H4 (cell line): ENCODE data around the gene SLC25A47. TPM values are rescaled to one million over a fixed set of nuclear protein-coding genes. Genes with fewer than 3 reads are reported as not detected.
A peak's percentile ranks its signal among the peaks of the same experiment; 100 is the strongest.
"Not testable (repeated sequence)": the region's sequence is repeated elsewhere in the genome, so short reads cannot be mapped to it uniquely, and the experiment has no call there.

Experiments
- DNase-seq: peaks from one replicate; pipeline ENCODE4 v3.0.0-alpha.2; 2015; ENCODE audit warnings: low spot score
- total RNA-seq: library from RNA; depleted of rRNA; stranded (reverse); fragments of >200 nt; shearing (Covaris generic); gene quantifications from 2 replicates; pipeline ENCODE4 v1.2.3, GENCODE V29; 2014

SLC25A47 gene
- total RNA-seq, 1 experiment from 2014 or later = not detected

DNA sequence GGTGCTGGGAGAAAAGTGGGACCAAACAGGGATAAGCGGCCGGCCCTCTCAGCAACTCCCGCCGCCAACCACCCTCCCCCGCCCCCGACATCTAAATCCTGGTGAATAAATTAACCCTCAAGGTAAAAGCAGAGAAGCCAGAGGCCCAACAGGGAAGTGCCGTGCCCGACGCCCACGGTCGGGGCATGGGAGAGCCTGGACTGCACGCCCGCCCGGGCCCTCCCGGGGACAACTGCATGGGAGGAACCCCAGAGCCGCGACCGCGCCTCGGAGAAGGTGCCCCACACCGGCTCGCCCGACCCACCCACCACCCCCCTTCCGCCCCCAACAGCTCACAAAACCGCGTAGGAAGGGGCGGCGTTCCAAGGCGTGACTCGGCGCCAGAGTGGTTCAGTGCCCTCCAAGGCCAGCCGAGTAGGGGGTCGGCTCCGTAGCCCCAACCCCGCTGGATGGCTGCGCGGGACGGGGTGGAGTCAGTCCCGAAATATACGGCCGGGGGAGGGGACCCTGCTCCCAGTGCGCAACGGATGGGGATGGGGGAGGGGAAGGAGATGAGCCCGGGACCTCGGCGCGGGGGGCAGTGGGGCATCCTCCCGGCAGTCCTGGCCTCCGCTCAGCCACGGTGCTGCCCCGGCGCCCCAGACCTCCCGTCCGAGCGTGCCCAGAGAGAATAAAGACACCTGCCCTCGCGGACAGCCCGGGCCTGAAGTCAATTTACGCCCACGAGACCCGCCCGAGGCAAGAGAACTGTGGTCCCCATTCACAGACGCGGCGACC, 17.6 kb upstream of the SLC25A47 start:
- DNase-seq = no peak

DNA sequence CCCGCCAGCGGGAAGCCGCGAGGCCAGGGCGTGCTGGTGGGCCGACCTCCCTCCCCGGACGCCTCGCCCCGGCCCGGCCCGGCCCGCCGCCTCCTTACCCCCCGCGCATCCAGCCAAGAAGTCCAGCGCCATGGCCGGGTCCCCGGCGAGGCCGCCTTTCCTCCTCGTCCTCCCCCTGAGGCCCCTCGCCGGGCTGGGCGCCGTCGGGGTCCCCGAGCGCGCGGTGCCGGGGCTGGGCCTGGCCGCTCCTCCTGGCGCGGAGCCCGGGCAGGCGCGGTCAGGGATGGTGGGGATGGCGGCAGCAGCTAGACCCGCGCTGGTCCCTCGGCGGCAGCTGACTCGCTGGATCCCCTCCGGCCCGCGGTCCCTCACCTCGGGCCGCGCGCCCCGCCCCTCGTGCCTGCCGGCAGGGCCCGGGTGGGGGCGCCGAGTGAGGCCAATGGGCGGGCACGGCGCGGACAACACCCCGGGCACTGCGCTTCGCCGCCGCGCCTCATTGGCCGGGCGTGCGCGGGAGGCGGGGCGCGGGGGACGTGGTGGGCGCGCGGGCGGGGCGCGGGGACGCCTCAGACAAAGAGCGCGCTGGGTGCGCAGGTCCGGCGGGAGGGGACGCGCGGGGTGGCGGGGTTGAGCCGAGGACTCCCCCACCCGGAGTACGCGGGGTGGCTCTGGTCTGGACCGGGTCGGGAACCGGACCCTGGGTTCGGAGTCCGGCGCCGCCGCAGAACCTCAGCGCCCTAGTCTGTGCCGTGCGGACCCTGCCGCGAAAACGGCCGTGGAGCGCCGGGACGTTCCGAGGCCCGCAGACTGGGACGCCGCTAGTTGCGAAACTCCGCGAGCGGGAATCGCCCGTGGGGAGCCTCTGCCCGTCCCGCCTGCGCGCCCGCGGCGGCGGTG, 16.8 kb upstream of the SLC25A47 start, which contains the start of gene SLC25A29:
TSS of gene SLC25A29 (minus strand) at position 344 of the 897 bp plus-strand sequence. CDS start at position 132, 212 bp downstream.
- DNase-seq = peak; percentile 78

DNA sequence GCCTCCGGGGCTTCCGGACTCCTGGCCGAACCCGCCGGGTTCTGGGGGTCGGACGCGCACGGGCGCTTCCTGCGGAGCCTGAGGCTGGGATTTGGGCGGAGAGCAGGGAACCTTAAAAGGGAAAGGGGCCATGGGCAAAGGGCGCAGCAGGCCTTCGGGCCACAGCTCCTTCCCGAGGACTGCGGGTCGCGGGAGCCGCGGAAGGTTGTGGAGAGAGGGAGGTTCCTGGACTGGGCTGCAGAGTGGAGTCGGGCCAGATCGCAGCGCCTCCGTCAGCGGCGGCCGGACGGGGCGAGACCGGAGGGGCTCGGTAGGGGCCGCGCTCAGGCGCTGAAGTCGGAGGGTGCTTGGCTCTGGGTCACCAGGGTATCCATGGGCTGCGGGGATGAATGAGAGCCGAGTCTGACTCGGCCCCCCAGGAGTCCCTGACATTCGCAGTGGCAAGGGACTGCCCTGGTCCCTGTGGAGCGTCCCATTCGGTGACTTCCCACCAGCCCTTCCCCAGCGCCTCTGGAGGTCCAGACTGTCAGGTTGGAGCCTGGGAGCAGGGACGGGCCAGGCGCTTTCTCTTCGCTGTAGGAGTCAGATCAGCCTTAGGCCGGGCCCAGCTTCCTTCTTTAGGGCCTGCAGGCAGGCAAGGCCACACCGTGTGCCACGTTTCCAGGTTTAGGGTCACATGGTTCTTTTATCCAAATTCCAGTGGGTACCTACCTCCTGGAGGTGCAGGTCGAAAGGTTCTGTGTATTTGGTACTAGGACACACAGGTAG, 16.0 kb upstream of the SLC25A47 start:
- no peak for DNase-seq

DNA sequence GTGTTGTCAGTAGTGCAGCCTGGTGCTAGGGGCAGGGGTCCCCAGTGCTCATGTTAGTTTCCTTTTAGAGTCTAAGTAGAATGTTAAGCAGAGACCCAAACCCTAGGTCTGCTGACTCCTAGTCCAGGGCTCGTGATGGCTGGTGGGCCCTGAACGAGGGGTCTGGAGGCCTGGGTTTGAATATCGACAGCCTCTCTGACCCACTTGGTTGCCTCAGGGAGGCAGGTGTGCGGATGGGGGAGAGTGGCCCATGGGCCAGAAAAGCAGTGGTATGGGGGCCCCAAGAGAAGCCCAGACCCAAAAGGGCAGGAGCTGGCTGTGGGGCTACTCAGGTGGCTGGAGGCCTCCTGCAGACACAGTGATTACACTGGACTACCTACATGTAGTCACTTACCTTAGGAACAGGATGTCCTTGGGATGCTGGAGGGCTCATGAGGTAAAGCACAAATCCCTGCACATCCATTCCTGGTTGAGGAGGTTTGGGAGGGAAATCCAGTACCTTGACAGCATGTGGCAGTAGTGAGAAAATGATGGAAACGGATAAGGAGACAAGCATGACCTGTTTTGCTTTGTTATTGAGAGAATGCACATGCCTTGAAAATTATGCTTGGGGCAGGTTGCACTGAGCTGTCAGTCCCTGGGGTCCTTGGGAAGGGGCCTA, 15.2 kb upstream of the SLC25A47 start:
- DNase-seq = no peak

DNA sequence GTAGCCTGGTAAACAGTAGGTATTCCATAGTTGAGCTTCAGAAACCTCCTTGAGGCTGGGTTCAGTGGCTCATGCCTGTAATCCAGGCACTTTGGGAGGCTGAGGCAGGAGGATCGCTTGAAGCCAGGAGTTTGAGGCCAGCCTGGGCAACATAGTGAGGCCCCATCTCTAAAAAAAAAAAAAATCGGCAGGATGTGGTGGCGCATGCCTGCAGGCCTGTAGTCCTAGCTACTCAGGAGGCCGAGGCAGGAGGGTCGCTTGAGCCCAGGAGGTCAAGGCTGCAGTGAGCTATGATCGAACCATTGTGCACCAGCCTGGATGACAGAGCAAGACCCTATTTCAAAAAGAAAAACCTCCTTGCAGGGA, 14.7 kb upstream of the SLC25A47 start:
- not testable (repeated sequence) for DNase-seq

DNA sequence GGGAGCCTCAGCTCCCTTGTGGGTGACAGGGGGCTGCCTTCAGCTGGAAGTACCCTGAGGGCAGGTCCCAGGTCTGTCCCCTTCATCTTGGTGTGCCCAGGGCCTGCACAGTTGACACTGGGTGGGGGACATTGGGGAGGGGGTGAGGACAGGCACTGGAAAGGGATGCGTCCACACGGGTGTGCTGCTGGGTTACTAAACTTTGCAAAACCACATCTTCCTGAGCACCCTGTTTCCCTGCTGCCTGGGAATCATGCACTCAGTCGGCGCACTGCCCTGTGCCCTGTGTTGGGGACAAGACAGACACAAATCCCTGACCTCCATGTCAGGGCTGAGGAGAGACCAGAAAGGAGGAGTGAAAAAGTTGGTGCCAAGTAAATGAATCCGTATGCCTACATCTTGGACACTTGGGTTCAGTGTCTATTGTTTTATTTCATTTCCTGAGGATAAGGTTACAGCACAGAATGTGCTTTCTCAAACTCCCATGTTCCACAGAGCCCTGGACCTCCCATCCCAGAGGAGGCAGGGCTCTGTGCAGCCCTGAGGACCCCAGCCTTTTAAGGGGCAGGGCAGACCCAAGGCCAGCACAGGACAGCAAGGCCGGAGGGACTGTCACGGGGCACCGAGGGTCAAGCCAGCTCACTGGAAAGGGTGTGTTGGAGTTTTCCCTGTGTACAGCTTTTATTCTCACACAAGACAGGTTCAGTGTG, 14.0 kb upstream of the SLC25A47 start:
- DNase-seq = no peak

DNA sequence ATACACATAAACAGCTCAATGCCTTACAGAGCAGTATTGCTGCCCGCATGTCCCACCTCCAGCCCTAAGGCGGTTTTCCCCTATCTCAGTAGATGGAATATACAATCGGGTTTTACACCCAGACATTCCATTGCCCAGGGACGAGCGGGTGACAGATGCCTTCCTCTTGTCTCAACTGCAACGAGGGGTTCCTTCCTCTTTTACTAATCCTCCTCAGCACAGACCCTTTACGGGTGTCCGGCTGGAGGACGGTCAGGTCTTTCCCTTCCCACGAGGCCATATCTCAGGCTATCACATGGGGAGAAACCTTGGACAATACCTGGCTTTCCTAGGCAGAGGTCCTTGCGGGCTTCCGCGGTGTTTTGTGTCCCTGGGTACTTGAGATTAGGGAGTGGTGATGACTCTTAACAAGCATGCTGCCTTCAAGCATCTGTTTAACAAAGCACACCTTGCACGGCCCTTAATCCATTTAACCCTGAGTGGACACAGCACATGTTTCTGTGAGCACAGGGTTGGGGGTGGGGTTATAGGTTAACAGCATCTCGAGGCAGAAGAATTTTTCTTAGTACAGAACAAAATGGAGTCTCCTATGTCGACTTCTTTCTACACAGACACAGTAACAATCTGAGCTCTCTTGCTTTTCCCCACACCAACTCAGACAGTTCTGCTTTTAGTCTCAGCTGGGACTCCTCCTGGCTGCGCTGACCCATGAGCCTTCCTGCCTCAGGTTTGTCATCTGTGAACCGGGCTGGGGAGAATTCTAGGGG, 10.8 kb upstream of the SLC25A47 start:
- not testable (repeated sequence) for DNase-seq

DNA sequence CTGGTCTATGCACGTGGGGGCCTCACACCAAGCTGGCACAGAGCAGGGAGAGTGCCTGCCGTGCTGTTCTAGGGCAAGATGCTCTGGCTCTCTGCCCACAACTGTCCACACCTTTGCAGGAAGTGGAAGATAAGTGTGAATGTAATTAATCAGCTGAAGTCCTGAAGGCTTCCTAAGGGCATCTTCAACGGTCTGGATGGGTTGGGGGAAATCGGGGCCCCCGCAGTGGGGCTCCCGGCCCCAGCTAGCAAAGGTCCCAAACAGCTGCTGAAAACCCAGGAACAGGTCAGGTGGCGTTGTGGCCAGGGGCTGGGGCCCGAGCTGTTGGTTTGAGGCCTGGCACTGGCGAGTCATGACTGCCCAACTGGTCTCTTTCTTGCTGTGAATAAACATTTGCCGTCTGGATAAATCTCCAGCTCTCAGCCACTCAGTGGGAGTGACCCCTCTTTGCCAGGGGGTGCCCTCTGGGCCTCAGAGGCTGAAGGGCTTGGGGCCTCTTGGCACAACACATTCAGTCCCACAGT, 10.2 kb upstream of the SLC25A47 start:
- DNase-seq = no peak

DNA sequence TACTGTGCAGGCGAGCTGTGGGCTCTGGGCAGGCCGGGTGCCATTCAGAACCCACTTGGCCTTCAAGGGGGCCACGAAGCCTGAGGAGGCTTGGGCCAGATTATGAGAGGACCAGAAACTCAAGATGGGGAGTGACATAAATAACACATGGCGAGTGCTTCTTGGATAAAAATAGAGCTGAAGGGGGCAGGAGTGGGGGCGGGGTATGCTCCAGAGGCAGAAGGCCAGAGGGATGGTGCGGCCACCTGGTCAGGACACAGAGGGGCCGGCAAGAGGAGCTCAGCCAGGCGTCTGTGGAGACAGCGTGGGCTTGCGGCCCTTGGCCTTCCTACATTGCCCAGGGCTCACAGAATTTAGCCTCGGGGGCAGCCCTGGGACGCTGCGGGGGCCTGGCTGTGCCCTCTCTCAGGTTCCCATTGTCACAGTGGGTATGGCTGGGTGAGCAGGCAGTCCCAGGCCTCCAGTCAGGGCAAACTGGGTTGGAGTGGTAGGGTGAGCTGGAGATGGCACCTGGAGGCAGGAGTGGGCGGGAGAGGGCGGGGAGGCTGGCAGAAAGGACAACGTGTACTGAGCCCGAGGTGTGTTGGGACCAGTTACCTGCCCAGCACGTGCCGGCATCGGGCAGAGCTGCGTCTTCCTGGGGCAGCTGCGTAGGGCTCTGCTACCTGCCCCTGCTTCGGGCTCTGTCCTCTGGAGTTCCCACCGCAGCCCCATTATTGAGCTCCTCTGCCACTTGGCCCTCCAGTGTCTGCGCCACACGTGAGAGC, 9.5 kb upstream of the SLC25A47 start:
- no peak for DNase-seq

DNA sequence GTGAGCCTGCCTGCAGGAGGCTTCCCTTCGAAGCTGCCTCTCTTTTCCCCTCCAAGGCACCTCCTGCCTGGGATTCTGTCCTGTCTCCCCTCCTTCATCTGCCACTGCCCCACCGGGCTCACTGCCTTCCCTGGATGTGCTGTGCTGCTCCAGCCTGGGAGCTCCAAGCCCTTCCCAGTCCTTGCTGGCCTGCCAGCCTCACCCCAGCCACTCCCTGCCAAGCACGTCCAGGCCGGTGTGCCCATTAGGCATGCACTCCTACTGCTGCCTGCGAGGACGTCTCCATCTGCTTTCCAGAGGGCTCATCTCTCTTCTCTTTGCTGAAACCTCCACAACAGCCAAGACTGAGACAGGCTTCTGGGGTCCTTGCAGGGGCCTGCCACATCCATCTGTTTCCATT, 8.4 kb upstream of the SLC25A47 start:
- no peak for DNase-seq

DNA sequence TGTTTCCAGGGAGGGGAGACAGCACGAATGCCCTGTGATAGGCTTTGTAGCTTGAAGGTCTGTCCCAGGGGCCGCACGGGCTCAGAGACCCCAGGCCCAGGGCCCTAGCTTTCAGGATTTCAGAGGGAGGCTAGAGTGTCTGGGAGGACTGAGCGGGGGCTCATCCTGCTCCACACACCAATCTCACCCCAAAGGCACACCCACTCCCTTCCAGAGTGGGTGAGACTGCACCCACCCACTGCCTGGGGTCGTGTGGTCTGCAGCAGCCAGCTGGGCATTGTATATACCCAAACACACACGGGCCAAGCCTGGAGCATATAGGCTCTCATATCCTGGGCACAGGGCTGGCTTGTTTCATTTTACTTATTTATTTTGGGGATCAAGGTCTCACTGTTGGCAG, 5.8 kb upstream of the SLC25A47 start:
- no peak for DNase-seq

DNA sequence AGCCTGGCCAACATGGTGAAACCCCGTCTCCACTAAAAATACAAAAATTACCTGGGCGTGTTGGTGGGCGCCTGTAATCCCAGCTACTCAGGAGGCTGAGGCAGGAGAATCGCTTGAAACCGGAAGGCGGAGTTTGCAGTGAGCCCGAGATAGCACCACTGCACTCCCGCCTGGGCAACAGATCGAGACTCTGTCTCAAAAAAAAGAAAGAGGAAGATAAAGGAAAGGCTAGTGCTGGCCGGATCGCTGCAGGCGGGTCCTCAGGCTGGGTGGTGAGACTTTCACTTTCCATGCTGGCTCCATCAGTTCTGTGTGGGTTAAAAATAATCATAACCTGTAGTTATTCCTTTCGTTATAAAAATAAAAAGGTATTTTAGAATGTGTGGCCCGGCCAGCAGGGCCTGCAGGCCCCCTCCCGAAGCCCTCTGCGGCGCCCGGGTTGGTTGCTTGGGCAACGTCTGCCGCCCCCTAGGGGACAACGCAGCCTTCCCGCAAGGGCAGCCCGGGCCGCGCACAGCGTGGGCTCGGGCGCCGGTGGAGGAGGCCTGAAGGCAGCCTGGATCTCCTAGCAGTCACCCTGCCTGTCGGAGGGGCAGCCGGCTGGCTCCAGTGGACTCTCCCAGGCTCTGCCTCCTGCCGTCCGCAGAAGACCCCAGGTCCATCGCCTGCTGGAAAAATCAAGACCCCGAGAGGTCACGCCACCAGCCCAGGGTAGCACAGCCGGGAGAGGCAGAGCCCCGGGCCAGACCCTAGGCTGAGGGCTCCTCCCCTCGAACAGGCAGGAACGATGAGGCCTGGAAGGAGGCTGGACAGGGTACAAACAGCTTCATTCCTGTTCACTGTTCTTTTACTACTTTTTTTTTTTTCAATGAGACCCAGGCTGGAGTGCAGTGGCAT, 5.0 kb upstream of the SLC25A47 start:
- DNase-seq = no peak

DNA sequence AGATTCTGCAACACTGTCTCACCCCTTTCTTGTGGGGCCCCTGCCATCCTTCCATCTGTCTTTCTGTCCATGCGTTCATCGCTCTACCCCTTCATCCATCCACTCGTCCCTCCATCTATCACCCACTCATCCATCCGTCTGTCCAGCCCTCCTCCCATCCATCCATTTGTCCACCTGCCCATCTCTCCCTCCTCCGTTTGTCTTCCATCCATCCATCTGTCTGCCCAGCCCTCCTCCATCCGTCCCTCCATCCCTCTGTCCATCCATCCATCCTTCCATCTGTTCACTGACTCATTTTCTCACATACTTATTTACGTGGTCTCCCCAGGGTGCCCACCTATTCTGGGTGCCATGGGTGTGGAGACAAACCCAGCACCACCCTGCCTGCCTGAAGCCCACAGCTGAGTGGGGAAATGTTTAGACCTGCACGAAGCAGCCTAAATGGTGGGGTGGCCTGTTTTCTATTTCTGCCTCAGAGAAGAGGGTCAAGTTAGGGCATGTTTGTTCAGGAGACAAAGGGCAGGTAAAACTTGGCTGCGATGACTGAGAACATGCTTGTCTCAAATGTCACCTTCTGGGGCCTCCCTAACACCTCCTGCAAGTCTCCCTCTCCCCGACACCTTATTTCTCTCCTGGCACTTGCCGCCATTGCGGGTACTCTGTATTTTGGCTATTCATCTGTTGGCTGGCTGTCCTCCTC, 2.8 kb upstream of the SLC25A47 start:
- no peak for DNase-seq

DNA sequence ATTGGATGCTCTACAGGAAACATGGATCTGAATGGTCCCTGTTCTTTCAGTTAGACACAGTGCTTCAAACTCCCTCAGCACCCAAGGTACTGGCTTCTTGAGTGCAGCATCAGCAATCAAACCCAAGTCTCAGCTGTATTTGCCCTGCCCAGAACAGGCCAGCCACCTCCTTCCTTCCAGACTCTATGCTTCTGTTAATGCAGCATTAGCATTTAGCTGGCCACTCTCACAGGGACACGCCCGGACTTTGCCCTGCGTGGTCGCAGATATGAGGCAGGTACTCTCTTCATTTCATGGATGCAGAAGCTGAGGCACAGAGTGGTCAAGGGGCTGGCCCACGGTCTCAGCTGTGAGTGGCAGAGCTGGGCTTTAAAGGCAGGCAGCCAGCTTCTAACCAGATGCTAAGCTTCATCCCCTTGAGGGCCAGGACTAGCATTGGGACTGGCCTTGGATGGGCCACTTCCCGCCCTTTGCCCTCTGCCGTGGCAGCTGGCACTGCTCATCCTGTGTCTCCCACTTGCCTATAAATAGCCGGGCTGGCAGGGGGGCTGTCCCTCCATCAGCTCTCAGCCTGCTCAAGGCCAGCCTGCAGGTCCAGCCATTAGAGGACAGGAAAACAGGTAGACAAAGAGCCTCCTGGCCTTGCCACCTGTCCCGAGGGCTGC, 1.5 kb upstream of the SLC25A47 start:
- DNase-seq = no peak

DNA sequence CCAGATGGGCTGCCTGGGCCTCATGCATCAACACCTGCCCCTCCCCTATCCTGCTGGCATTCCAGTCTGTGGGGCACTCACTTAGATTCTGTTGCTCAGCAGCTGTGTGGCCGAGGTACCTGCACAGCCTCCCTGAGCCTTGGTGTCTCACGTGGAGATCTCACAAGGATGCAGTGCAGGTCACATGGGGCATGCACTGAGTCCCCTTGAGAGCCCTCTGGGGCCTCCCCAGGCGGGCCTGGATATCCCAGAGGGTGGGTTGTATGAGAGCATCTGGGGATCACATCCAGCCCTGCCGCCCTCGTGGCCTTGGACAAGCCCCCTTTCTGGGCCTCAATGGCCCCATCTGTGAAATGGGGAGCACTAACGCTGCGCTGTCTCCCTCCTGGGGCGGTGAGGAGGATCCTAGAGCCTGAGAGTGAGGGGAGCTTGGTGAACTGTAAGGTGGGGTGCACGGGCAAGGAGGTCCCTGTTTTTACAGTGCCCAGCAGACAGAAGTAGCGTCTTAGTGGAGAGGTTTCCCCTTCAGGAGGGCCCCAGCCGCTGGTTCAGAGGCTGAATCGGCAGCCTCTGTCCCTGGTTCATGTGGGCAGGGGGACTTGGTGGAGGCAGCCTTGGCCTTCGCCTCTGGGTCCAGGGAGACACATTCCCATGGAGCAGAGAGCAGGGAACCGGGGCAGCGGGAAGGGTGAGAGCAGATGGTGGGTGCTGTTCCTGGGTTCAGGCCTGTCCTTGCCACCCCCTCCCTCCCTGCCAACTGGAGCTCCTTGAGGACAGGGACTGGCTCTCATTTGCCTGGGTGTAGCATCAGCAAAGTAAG, 791 bp upstream of the SLC25A47 start:
- no peak for DNase-seq

DNA sequence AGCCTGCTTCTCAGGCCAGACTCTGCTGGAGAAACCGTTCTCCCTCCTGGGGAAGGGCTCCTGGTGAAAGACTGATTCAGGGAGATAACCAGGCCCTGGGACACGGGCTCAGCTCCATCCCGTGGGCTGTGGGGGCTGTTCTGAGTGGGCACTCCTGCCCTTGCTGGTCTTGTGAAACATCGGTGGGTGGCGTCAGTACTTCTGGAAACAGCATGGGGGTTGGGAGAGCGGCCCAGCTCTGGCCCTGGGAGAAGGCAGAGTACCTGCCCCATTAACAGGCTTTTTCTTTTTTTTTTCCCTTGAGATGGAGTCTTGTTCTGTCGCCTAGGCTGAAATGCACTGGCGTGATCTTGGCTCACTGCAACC, 786 bp downstream of the SLC25A47 start:
- DNase-seq = no peak
